Fibroblast of skin of abdomen (primary cell): ENCODE results near the gene MSANTD4. TPM values are rescaled to one million over a fixed set of nuclear protein-coding genes. Genes with fewer than 3 reads are reported as not detected.
"Not testable (repeated sequence)": the region's sequence is repeated elsewhere in the genome, so short reads cannot be mapped to it uniquely, and the experiment has no call there.

Experiments
- DNase-seq: peaks from one replicate; pipeline ENCODE4 v3.0.0-alpha.2; 2013
- polyA plus RNA-seq, 2 experiments: library from polyadenylated mRNA; unstranded; fragments of 120-200 nt; gene quantifications; one replicate each; pipeline ENCODE4 v1.2.1, GENCODE V29; 2013; ENCODE audit not compliant: insufficient read length in 2 of 2

The MSANTD4 gene
- 20.5 TPM for polyA plus RNA-seq (2013, experiment 1 of 2; ENCODE audit: insufficient read length)
- 21.3 TPM for polyA plus RNA-seq (2013, experiment 2 of 2; ENCODE audit: insufficient read length)

DNA sequence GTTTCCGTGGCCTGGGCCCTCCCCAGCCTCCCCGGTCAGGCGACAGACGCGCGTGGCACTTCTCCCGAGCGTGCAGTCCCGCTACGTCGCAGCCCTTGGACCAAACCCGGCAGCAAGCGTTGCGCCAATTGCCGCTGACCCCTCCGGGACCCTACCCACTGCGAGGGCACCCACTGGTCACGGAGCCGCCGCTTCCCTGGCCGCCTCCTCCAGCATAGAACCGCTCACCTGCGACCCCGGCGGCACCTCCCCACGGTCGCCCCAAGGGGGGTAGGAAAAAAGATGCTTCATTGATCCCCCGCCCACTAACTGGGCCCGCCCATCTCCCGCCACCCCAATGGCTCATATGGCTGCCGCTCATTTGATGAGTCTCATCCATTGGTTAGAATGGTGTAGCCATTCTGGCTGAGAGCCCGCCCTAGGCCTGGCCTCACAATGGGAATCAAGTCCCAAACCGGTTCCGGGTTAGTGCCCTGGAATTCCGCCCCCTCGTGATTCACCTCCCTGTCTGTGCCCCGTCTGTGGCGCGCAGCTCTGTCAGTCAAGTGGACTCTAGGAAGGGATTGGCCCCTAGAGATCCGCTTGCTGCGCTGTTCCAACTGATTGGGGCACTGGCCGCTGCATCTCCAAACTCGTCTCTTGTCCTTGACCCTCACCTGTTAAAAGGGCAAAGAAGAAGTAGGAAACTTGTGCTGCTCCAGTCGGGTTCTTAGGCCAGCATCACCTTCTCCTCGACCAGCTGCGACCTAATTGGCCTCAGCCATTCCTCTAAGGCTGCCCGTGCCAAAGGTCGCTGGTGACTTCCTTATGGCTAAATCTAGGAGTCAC is at the start of gene MSANTD4:
TSS of gene MSANTD4 (minus strand) at position 274 of the 828 bp plus-strand sequence. CDS start 11,323 bp downstream, outside the sequence.
- DNase-seq = peak; percentile 100

DNA sequence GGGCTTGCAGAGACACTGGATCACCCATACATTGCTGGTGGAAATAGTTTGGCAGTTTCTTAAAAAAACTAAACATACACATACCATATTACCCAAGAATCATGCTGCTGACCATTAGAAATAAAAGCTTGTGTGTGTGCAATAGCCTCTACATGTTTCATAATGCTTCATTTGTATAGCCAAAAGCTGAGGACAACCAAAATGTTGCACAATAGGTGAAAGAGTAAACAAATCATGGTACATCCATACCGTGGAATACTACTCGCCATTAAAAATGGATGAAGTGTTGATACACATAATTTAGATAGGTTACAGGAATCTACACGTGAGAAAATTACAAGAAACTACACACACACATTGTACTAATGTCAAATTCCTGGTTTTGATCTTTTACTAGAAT is 48.6 kb upstream of the MSANTD4 start:
- DNase-seq = no peak

DNA sequence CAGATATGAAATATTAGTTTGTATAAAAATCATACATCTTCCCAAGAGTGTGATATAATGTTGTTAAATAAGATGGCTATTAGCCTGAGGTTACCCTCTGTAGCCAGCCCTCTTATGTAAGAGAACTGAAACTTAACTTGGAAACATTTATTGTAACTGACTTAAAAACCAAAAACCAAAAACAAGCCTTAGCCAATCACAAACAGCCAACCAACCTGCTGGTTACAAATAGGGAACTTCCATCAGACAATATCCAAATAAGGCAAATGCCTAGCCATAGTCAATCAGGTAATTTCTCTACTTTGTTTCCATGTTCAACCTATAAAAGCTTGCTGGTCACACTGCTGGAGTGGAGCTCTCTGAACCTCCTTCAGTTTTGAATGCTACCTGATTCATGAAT is 41.0 kb upstream of the MSANTD4 start:
- no peak for DNase-seq

DNA sequence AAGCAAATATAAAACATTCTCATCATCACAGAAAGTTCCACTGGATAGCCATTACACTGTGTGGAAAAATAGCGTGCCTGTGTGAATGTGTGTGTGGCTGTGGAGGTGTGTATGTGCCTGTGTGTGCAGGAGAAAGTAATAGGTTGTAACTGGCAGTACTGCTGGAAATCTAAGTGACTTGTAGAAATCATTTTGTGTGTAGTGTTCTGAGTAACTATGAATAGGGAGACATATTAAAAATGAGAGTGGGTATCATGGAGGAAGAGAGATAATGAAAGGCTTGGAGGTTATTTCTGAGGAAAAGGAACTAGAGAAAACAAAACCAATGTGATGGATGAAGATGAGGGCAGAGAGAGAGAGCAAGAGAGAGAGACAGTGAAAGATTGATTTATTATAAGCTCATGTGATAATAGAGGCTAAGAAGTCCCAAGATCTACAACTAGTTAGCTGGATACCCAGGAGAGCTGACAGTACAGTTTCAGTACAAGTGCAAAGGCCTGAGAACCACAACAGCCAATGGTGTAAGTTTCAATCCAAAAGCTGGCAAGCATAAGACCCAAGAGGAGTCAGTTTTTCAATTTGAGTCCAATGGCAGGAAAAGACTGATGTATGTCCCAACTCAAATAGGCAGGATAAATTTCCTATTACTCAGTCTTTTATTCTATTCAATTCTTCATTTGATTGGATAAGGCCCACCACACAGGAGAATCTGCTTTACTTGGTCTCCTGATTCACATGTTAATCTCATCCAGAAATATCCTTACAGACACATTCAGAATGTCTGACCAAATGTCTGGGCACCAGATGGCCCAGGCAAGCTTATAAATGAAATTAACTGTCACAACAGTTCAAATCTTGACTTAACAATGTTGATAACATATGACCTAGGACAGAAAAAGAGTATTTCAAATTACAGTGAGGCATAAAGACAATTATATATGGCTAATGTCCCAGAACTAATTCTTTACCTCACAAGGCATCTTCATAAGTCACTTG is 40.2 kb upstream of the MSANTD4 start:
- peak; percentile 3 for DNase-seq

DNA sequence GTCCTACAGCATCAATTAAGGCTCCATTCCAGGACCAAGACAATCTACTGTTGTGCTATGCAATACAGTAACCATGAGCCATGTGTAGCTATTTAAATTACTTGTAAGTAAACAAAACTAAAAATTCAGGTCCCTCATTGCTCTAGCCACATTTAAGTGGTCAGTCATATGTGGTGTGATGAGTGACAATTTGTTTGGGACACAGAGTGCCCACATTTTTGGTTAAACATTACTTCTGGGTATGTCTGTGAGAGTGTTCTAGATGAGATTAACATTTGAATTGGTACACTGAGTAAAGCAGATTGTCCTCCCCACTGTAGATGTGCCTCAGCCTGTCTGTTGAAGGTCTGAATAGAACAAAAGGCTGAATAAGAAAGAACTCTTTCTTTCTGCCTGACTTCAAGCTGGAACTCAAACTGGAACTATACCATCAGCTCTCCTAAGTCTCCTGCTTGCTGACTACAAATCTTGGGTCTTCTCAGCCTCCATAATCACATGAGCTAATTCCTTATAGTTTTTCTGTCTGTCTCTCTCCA is 39.3 kb upstream of the MSANTD4 start:
- no peak for DNase-seq

DNA sequence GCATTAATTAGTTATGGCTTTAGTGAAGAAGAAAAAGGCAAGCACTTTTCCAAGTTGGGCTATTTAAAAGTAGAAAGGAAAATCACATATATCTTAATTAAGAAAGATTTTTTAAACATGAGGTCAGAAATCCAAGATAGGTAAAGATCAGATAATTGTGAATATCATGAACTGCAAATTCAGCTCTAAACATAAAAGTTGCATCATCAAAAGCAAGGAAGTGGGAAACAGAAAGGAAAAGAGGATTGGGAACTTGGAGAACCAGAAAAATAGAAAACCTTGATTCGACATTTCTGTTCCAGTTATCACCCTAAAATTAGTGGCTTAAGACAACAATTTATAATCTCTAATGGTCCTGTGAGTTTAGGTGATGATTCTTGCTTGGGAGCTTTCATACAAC is 37.6 kb upstream of the MSANTD4 start:
- DNase-seq = no peak

DNA sequence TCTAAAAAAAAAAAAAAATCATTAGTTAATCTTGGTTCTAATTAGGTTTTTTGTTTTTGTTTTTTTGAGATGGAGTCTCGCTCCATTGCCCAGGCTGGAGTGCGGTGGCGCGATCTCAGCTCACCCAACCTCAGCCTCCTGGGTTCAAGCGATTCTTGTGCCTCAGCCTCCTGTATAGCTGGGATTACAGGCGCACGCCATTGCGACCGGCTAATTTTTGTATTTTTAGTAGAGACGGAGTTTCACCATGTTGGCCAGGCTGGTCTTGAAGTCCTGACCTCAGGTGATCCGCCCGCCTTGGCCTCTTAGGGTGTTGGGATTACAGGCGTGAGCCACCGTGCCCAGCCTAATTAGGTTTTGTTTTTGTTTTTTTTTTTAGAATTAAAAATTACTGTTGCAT is 36.3 kb upstream of the MSANTD4 start:
- not testable (repeated sequence) for DNase-seq

DNA sequence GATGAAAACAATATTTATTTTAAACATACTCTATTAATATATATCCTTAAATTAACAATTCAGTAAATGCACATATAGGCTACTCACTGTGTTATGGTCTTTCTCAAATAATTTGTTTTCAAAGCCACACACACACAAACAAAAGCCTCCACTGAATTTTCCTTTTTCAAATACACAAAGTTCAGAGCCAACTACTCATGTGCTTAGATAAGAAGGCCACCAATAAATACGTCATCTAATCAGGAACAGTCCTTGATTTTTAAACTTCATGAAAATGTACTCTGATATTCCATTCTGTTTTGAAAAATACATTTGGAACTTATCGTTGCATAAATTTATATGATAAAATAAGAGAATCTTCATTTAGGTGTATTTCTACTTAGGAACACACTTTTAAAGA is 29.1 kb upstream of the MSANTD4 start:
- DNase-seq = no peak

DNA sequence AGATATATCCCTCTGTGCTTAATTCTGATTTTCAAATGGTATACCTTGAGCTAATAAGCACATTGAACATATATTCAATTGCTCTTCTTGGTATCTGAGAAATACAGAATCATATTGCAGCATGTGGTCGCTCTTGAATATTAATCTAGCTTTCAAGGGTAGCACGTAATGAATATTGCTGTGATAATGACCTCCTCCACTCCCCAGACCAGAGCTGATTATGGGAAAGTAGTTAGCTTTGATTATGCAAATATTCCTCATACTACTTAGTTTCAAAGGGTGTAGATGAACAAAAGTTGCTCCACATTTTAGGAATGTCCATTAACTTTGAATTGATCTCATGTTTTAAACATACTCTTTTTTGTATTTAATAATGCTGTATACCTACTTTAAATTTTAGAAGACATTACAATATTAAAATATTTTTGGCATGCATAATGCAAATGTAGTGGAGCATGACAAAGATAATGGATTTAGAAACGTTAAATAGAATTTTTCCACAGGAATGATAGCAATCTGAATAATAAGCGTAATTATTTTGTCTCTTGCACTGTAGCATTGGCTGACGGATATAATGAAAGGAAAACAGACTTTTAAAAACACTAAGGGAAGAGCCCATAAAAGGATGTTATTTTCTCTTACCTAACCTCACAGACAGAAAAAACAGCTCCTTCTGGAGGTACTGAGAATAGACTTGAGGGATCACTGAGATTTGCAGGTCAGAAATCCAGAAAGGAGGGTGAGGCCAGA is 27.9 kb upstream of the MSANTD4 start:
- DNase-seq = no peak

DNA sequence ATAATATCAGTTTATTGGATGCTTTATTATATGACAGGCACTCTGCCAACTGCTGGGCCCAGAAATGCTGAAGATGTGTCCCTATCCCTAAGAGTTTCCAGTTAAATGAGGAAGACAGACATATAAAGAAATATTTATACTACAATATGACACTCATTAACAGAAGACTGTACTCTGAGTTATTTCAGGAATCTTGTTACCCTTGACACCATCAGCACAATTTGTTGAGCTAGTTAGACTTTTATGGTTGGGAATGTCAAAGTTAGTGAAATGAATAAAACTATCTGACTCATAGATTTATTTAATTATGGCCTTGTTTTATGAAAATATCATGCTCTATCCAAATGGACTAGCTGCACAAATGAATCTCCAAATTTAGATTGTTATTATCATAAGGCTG is 25.6 kb upstream of the MSANTD4 start:
- DNase-seq = no peak

DNA sequence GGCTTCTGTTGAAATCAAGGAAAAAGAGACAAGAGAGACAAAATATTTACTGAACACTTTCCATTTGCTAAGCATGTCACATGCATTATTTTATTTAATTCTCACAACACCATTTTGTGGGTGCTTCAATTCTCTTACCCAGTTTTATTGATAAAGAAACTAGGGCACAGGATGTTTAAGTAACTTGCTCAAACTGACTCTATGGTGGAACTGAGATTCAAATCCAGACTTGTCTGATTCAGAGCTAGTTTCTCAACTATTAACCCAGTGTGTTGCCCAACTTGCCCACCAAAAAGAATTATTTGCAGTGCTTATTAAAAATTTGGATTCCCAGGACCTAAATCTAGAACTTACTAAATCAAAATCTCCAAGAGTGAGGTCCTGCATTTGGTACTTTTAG is 21.5 kb upstream of the MSANTD4 start:
- no peak for DNase-seq

DNA sequence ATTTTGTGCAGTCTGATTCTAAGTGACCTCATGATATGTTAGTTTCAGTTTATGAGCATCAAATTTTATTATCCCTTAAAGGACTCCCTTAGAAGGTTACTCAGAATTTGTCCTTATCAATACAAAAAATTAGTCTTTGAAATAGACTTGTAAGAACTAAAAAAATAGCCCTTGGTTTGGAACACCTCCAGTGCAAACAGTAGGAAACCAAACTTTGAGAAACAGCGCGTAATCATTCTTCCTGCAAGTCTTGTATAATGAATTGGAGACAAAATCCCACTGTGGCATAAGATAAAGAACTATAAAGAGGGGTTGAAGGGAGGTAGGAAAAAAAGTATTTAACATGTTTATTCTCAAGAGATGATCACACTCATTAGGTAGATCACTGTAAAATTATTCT is 10.8 kb upstream of the MSANTD4 start:
- DNase-seq = no peak

DNA sequence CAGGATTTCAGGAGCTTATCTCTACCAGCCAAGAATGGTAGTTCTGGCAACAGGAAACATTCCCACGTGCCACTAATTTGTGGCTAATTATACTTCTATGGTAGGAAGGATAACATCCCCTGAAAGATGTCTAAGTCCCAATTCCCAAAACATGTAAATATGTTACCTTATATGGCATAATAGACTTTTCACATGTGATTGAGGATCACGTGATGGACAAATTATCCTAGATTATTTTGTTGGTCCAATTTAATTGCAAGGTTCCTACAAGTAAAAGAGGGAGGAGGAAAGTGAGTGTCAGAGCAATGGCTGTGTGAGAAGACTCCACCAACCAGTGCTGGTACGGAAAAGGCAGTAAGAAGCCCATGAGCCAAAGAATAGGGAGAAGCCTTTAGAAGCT is 9.9 kb upstream of the MSANTD4 start:
- no peak for DNase-seq

DNA sequence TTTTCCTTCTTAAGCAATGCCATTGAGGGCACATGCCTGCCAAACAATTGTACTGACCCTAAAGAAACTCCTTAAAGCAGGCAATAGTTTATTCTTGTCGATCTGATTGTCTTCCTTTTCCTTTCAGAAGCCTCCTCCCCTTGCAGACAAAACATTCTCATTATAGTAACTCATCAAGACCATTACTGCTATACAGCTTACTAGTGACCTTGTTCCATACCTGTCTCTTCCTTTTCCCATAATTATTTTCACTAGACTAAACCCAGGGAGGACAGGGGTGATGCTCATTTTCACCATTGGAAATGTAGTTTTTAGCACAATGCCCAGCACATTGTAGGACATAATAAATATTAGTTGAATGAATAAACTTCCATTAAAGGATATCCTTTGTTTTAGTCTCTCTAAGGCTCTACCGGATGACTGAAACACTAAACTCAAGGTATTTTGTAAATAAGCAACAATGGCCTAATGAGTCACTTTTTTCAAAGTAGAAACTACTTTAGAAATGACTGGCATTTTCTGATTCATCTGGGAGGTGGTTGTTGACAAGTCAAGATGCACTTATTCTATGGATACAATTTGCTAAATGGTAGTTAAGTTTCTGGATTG is 9.3 kb upstream of the MSANTD4 start:
- DNase-seq = no peak

DNA sequence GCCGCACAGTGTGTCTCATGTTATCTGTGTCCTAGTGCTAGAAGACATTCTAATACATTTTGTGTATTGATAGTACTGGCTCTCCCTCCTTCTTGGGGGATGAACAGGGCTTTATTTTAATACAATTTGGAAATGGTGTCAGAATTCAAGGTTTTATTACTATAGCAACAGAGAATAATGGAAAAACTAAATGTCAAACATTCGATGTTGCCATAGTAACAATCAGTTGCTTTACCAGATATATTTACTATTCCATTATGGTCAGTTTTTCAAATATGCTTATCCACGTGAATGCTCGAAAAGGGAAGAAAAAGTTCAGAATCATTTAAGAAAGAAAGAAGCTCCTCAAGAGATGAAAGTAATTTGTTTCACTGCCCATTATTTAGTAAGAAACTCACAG is 8.6 kb upstream of the MSANTD4 start:
- no peak for DNase-seq

DNA sequence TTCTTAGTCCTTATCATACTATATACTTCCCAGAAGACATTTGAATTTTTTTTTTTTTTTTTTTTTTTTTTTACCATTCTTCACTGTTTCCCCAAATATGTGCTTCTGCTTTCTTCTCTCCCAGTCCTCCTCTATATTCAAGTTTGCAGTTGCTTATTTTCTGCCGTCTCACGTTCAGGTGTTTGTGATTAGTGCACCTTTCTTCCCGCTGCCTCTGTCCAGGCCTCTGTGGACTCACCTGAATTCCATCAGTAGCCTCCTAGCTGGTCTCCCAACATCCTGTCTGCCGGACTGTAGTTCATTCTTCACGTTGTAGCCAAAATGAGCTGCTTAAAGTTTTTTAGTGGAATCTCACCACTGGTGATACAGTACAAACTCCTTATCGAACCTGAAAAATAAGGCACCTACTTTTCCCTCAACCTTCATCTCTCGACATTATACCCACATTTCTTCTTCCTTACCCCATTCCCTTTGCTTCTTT is 795 bp upstream of the MSANTD4 start:
- no peak for DNase-seq

DNA sequence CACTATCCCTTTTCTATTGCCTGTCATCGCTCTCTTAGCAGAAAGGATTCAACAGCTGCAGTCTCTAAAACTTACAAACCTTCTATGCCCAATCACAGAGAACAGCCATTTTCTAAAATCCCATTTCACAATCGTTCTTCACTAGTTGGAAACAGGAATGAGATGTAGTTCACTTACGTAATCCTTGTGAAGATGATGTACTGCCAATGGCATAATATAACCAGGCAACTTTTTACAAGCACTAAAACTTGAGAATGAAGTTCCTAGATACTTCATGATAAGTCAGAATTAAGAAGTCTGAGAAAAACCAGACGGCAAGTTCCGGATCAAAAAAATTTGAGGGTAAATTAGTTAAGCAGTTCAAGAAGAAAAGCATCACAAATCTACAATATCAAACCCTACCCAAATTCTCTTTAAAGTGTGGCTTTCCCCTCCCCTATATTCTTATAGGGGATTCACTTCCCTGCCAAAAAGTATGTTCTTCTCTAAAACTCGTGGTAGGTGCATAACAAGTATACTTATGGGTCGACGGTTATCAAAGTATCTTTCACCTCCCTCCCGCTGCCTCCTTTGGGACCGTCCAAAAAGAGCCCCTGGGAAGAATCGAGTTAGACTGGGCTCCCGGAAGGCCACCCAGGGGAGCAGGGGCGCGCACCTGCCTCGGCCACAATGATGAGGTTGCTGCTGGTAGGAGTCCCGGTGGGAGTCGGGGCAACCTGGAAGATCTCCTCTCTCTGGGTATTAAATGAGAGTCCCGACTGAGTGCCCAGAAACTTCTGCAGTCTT is 666 bp downstream of the MSANTD4 start:
- peak; percentile 35 for DNase-seq

DNA sequence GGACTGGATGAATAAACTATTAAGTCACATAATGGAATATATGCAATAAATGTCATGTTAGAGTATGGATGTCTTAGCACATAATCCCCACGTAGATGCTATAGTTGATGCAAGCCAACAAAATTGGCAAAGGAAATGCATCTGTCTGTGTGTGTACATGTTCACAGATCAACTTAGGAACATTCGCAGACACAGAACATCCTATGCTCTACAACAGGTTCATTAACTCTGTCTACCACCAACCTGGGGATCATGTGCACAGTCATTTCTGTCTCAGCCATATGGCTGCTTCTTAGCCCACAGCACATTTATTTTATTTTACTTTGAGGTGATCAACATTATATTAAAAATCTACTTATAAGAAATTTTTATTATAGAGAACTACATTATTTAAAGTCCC is 4.9 kb downstream of the MSANTD4 start:
- no peak for DNase-seq

DNA sequence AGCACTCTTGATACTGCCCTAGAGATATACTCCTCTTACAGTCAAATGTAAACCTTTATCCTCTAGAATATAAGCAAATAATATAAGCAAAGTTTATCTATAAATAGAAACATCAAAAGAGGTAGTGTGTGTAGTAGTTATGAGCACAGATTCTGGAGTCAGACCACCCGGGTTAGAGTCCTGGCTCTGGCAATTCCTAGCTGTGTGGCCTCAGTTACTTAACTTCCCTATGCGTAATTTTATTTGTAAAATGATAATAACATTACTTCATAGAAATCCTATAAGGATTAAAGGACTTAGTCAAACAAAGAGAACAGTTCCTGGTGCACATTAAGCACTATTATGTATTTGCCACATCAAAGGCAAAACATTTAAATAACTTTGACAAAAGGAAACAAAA is 7.0 kb downstream of the MSANTD4 start:
- no peak for DNase-seq

DNA sequence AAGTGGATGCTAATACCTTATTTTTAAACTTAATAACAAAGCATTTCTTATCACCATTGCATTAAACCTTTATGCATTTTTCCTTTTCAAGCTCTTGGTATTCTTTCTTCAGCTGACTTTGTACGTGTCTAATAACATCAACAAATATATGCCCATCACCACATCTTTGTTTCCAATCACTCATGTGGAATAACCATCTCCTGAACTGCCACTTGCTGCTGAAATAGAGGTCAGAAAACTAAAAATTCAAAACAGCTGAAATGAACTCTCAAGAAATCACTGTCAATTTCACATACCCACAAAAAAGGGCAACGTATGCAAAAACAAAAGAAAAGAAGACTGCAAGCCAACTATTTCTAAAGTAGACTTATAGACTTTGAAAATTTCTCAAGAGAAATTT is 7.4 kb downstream of the MSANTD4 start:
- DNase-seq = no peak

DNA sequence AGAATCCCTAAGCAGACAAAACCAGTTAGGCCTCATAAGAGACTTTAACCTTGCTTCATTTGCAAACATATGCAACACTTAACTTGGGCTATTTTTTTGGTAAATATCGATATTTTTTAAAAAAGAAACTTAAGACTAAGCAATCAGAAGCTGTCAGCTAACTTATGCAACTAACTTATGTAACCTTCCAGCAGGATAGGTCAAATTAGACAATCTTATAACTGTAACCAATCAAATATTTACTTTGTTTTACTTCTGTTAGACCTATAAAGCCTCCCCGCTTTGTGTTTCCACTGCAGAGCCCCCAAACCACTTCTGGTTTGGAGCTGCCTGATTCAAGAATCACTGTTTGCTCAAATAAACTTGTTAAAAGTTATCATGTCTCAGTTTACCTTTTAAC is 8.0 kb downstream of the MSANTD4 start:
- no peak for DNase-seq
